ENCODE data around the gene GABBR2.

GRCh38 chr9:98596486-98596885 lies 112.2 kb downstream of the GABBR2 start:
- TF ChIP-seq CTCF (conservative IDR thresholded peaks at IDR 0.05) (no peak), ZFX (IDR thresholded peaks at IDR 0.05) (no peak)
